GM19324 (cell line): ENCODE measurements around the gene WBP1.

ENCODE experiments used
- ATAC-seq: cut with Tn5 transposase; IDR thresholded peaks from one replicate; pipeline ENCODE4 v1.9.1; 2021; ENCODE audit warnings: mild to moderate bottlenecking, moderate library complexity; ENCODE audit not compliant: unreplicated experiment, low FRiP score

Gene WBP1

GRCh38 chr2:74501335-74502071 lies 43.3 kb downstream of the WBP1 start:
- ATAC-seq, result no peak

- no peak for ATAC-seq
Observed at GRCh38 chr2:74502147-74502719, 44.0 kb downstream of the WBP1 start.

- ATAC-seq, result no peak
Observed at GRCh38 chr2:74502720-74503505, 44.7 kb downstream of the WBP1 start.

- no peak for ATAC-seq
Observed at GRCh38 chr2:74503506-74504475, 45.6 kb downstream of the WBP1 start.

GRCh38 chr2:74504591-74504990 lies 46.4 kb downstream of the WBP1 start:
- ATAC-seq, result no peak

GRCh38 chr2:74505448-74506246 lies 47.4 kb downstream of the WBP1 start:
- no peak for ATAC-seq

- peak; percentile 93 for ATAC-seq
Observed at GRCh38 chr2:74507145-74507925, 49.1 kb downstream of the WBP1 start, which contains the start of gene PCGF1. PCGF1 (minus strand) TSS chr2:74507695; CDS start chr2:74507668, 27 bp downstream.

- ATAC-seq, result peak; percentile 7
Observed at GRCh38 chr2:74507926-74508520, 49.8 kb downstream of the WBP1 start.

- no peak for ATAC-seq
Observed at GRCh38 chr2:74510272-74510671, 52.0 kb downstream of the WBP1 start.
